ENCODE measurements around the gene ADPRH. TPM values are rescaled to one million over a fixed set of nuclear protein-coding genes. Genes with fewer than 3 reads are reported as not detected.

ADPRH gene
- total RNA-seq, 1 experiment from 2014 or later, result 1.4 TPM

GRCh38 chr3:119571688-119572087 lies 7.6 kb upstream of the ADPRH start:
- no peaks in the 10 kb centered on the region for H3K36me3 ChIP-seq (ENCODE audit: low read depth)
- no peaks in the 10 kb centered on the region for H3K79me2 ChIP-seq (ENCODE audit: low read depth)
- H3K9me3 ChIP-seq (ENCODE audit: insufficient read depth, low read depth), result no peaks in the 10 kb centered on the region
- no peak overlapping the region for H2AFZ ChIP-seq
- intact Hi-C loops (cut with micrococcal nuclease; ENCODE audit: unreplicated experiment), result no loop called here
- H3K27me3 ChIP-seq (ENCODE audit: insufficient read depth, low read depth), result peaks cover 16% of the 10 kb centered on the region; the same call in 1 of the 2 replicates
- ChIA-PET POLR2A (ENCODE audit: unreplicated experiment) (no interaction called here), CTCF (no interaction called here)
- DNase-seq, result no peak
- TF ChIP-seq EZH2 (IDR thresholded peaks at IDR 0.05; ENCODE audit: low read depth), result no peak
- TF ChIP-seq CTCF (conservative IDR thresholded peaks at IDR 0.05), result no peak
- no peaks in the 10 kb centered on the region for H3K4me1 ChIP-seq (replicated peaks; ENCODE audit: insufficient read depth)
- no TSS peak for BruUV-seq (replicated peaks)
- no peaks in the 10 kb centered on the region for H4K20me1 ChIP-seq (ENCODE audit: insufficient read depth)
- H3K4me3 ChIP-seq, result no peak overlapping the region
- no peak overlapping the region for H3K27ac ChIP-seq
- H3K9me2 ChIP-seq (ENCODE audit: insufficient read depth), result no peaks in the 10 kb centered on the region
- no peaks in the 10 kb centered on the region for H3F3A ChIP-seq (ENCODE audit: insufficient read depth, low read depth)
- H3K4me2 ChIP-seq, result no peak overlapping the region

GRCh38 chr3:119575507-119575906 lies 3.8 kb upstream of the ADPRH start:
- no peaks in the 10 kb centered on the region for H4K20me1 ChIP-seq (ENCODE audit: insufficient read depth)
- DNase-seq, result no peak
- H3K9me3 ChIP-seq (ENCODE audit: insufficient read depth, low read depth), result no peaks in the 10 kb centered on the region
- no peaks in the 10 kb centered on the region for H3K27me3 ChIP-seq (ENCODE audit: insufficient read depth, low read depth)
- H3K4me3 ChIP-seq, result no peak overlapping the region
- H2AFZ ChIP-seq, result no peak overlapping the region
- H3K9me2 ChIP-seq (ENCODE audit: insufficient read depth), result no peaks in the 10 kb centered on the region
- no peak overlapping the region for H3K27ac ChIP-seq
- H3K4me1 ChIP-seq (replicated peaks; ENCODE audit: insufficient read depth), result no peaks in the 10 kb centered on the region
- ChIA-PET POLR2A (ENCODE audit: unreplicated experiment) (no interaction called here), CTCF (no interaction called here)
- no peaks in the 10 kb centered on the region for H3F3A ChIP-seq (ENCODE audit: insufficient read depth, low read depth)
- no peaks in the 10 kb centered on the region for H3K79me2 ChIP-seq (ENCODE audit: low read depth)
- H3K36me3 ChIP-seq (ENCODE audit: low read depth), result no peaks in the 10 kb centered on the region
- intact Hi-C loops (cut with micrococcal nuclease; ENCODE audit: unreplicated experiment), result no loop called here
- H3K4me2 ChIP-seq, result no peak overlapping the region
- TF ChIP-seq CTCF (conservative IDR thresholded peaks at IDR 0.05) (no peak), EZH2 (IDR thresholded peaks at IDR 0.05; ENCODE audit: low read depth) (no peak)
- BruUV-seq (replicated peaks), result no TSS peak

GRCh38 chr3:119580067-119580760 lies 922 bp downstream of the ADPRH start:
- H2AFZ ChIP-seq, result peak overlapping the region; percentile 77; the same call in 1 of the 2 replicates
- H3F3A ChIP-seq (ENCODE audit: insufficient read depth, low read depth), result no peaks in the 10 kb centered on the region
- H3K4me1 ChIP-seq (replicated peaks; ENCODE audit: insufficient read depth), result no peaks in the 10 kb centered on the region
- ChIA-PET CTCF (no interaction called here), POLR2A (ENCODE audit: unreplicated experiment) (interaction anchor here (0.6 to 0.7 kb wide), 3 partner anchors 19 to 976 kb away, joined by 3 to 7 read pairs (median 5); partner anchors contain the start of gene TIMMDC1)
- peak overlapping the region; percentile 82 for H3K4me2 ChIP-seq
- H4K20me1 ChIP-seq (ENCODE audit: insufficient read depth), result no peaks in the 10 kb centered on the region
- H3K9me2 ChIP-seq (ENCODE audit: insufficient read depth), result no peaks in the 10 kb centered on the region
- no peak for DNase-seq
- BruUV-seq (replicated peaks), result no TSS peak
- H3K36me3 ChIP-seq (ENCODE audit: low read depth), result no peaks in the 10 kb centered on the region
- H3K27me3 ChIP-seq (ENCODE audit: insufficient read depth, low read depth), result no peaks in the 10 kb centered on the region
- H3K9me3 ChIP-seq (ENCODE audit: insufficient read depth, low read depth), result no peaks in the 10 kb centered on the region
- peak overlapping the region; percentile 59; the same call in 1 of the 2 replicates for H3K4me3 ChIP-seq
- TF ChIP-seq CTCF (conservative IDR thresholded peaks at IDR 0.05) (no peak), EZH2 (IDR thresholded peaks at IDR 0.05; ENCODE audit: low read depth) (no peak)
- intact Hi-C loops (cut with micrococcal nuclease; ENCODE audit: unreplicated experiment), result no loop called here
- no peaks in the 10 kb centered on the region for H3K79me2 ChIP-seq (ENCODE audit: low read depth)
- H3K27ac ChIP-seq, result no peak overlapping the region
